GM12878 (cell line): Measurements from ENCODE around the gene RFPL1. TPM values are rescaled to one million over a fixed set of nuclear protein-coding genes. Genes with fewer than 3 reads are reported as not detected.

Experiments used
- ATAC-seq: fragments of 200-7000 bp; cut with Tn5 transposase; 3 replicates; pipeline ENCODE4 v1.9.1; 2020; ENCODE audit warnings: mild to moderate bottlenecking, moderate library complexity
- BruUV-seq: library from RNA; stranded (reverse); fragments of 400-500 nt; replicated peaks from 2 replicates; lab custom pipeline; 2021; lab: Mats Ljungman, UMichigan
- CTCF ChIA-PET: fragments of 300-600 bp; sonication (Branson Sonifier 250); formaldehyde crosslinking; extraction: SDS; loops from one replicate; lab custom pipeline; 2021; ENCODE audit warnings: inconsistent platforms; lab: Yijun Ruan, JAX
- POLR2A ChIA-PET: fragments of 350-600 bp; formaldehyde crosslinking; extraction: SDS; loops from one replicate; lab custom pipeline; 2021; ENCODE audit warnings: inconsistent platforms; lab: Charles Lee
- RAD21 ChIA-PET: fragments of 300-600 bp; sonication (Branson Sonifier 250); formaldehyde crosslinking; loops from one replicate; lab custom pipeline; 2023; ENCODE audit warnings: antibody characterized with exemption; ENCODE audit not compliant: unreplicated experiment; lab: Charles Lee
- SMC1A ChIA-PET: fragments of 300-600 bp; sonication (Branson Sonifier 250); formaldehyde crosslinking; loops from one replicate; lab custom pipeline; 2023; ENCODE audit not compliant: unreplicated experiment, uncharacterized antibody; lab: Charles Lee
- DNase-seq: peaks from one replicate; pipeline ENCODE4 v3.0.0-alpha.2; 2011; ENCODE audit warnings: low read depth, low spot score
- FAIRE-seq: peaks from 3 replicates; lab custom pipeline; 2011; peaks lifted over from hg19 to GRCh38; lab: Jason Lieb, UNC
- H2AFZ ChIP-seq: 2 replicates; pipeline ENCODE4 v1.6.0; 2011; ENCODE audit warnings: low read depth, low read length, control low read depth; ENCODE audit not compliant: control insufficient read depth
- H3K27ac ChIP-seq: 2 replicates; pipeline ENCODE4 v1.5.1; 2011; ENCODE audit warnings: control low read depth; ENCODE audit not compliant: control insufficient read depth, insufficient read depth
- H3K27me3 ChIP-seq, 2 experiments: replicated peaks in 1 of 2; 2 replicates each; pipeline versions ENCODE4 v1.6.0 to v1.6.1; 2011; ENCODE audit warnings: low read length in 1 of 2; ENCODE audit not compliant: control insufficient read depth in 2 of 2, insufficient read depth in 2 of 2
- H3K36me3 ChIP-seq, 2 experiments: 2 replicates each; pipeline ENCODE4 v1.5.1; 2011; ENCODE audit warnings: low read length in 1 of 2; ENCODE audit not compliant: control insufficient read depth in 2 of 2, insufficient read depth in 2 of 2
- H3K4me1 ChIP-seq: 2 replicates; pipeline ENCODE4 v1.6.1; 2011; ENCODE audit warnings: mild to moderate bottlenecking, low read length, moderate library complexity, mixed read lengths; ENCODE audit not compliant: control insufficient read depth, insufficient read depth
- H3K4me2 ChIP-seq: 2 replicates; pipeline ENCODE4 v1.6.0; 2011; ENCODE audit warnings: control low read depth; ENCODE audit not compliant: control insufficient read depth, insufficient read depth
- H3K4me3 ChIP-seq: fragments of 200-600 bp; sonication (generic); 2 replicates; pipeline ENCODE4 v1.5.1; 2016
- H3K79me2 ChIP-seq: 2 replicates; pipeline ENCODE4 v1.6.0; 2011; ENCODE audit warnings: low read length; ENCODE audit not compliant: control insufficient read depth, insufficient read depth
- H3K9ac ChIP-seq: 2 replicates; pipeline ENCODE4 v1.8.0; 2011; ENCODE audit warnings: low read length, control low read depth, mixed read lengths; ENCODE audit not compliant: control insufficient read depth, insufficient read depth
- H3K9me3 ChIP-seq: replicated peaks from 3 replicates; pipeline ENCODE4 v1.5.1; 2011; ENCODE audit warnings: mild to moderate bottlenecking, low read length; ENCODE audit not compliant: control insufficient read depth, insufficient read depth
- H4K20me1 ChIP-seq: 2 replicates; pipeline ENCODE4 v1.6.0; 2011; ENCODE audit not compliant: control insufficient read depth, insufficient read depth
- CREM ChIP-seq: IDR thresholded peaks from 2 replicates; pipeline ENCODE4 v1.6.1; 2014; ENCODE audit warnings: antibody characterized with exemption, low read depth
- HDAC2 ChIP-seq: fragments of 200-600 bp; sonication (generic); IDR thresholded peaks from 2 replicates; pipeline ENCODE4 v1.6.1; 2017
- LARP7 ChIP-seq: fragments of 450-650 bp; IDR thresholded peaks from 2 replicates; pipeline ENCODE4 v1.6.1; 2017; ENCODE audit warnings: mild to moderate bottlenecking
- PKNOX1 ChIP-seq: fragments of 450-650 bp; IDR thresholded peaks from 2 replicates; pipeline ENCODE4 v1.6.1; 2016; ENCODE audit warnings: mild to moderate bottlenecking
- WGBS: methylation state at CpG from one replicate; pipeline ENCODE4 v1.1.6; 2016; ENCODE audit warnings: low lambda C conversion rate; ENCODE audit not compliant: insufficient replicate concordance, insufficient coverage; ENCODE audit errors: missing lambda C conversion rate; 5-methylcytosine and 5-hydroxymethylcytosine counted together
- in situ Hi-C: fragments of 300-500 bp; cut with MboI; formaldehyde crosslinking; loops from 9 replicates; pipeline ENCODE4 v1.14.3; 2018; ENCODE audit warnings: mixed read lengths
- intact Hi-C: fragments of 100-400 bp; cut with micrococcal nuclease; formaldehyde crosslinking; loops from one replicate; pipeline ENCODE4 v1.14.2; 2022; ENCODE audit not compliant: unreplicated experiment
- polyA plus RNA-seq, 11 experiments: library from polyadenylated mRNA; depleted of rRNA in 4 of 11; unstranded in 6 of 11; stranded (reverse) in 5 of 11; fragments of >200 nt; fragmentation: Nextera tagmentation in 4 of 11; fragmentation: Illumina TruSeq in 1 of 11; extraction: Ambion mirVana in 4 of 11; extraction: Trizol in 1 of 11; gene quantifications; 1 replicate in 1 of 11; 2 replicates in 10 of 11; pipeline versions ENCODE4 v1.2.1 to v1.2.3, GENCODE V29; 2011 to 2016; ENCODE audit warnings: inconsistent platforms in 2 of 11, missing spikeins in 2 of 11, low read depth in 1 of 11
- total RNA-seq, 4 experiments: library from RNA; depleted of rRNA in 3 of 4; stranded (reverse); fragments of >200 nt in 3 of 4; fragmentation: Illumina TruSeq in 1 of 4; extraction: Trizol in 1 of 4; gene quantifications; 2 replicates each; pipeline versions ENCODE4 v1.2.1 to v1.2.3, GENCODE V29; 2013 to 2021

Gene RFPL1
- total and polyA plus RNA-seq, 10 of the 15 experiments (the other 5 are each of a cell fraction or from before 2014, with no cell fraction given) = 0.13 TPM; not detected in 9

GRCh38 chr22:29461263-29461662 lies 22.9 kb downstream of the RFPL1 start:
- Histone ChIP-seq H3K27ac (no peak overlapping the region), H3K4me3 (no peak overlapping the region), H2AFZ (no peak overlapping the region), H3K27me3 (no peaks in the 10 kb centered on the region; a peak in 1 of 4 replicates), H3K9me3 (no peaks in the 10 kb centered on the region), H3K9ac (no peak overlapping the region), H3K36me3 (no peaks in the 10 kb centered on the region), H3K79me2 (no peaks in the 10 kb centered on the region), H3K4me1 (no peaks in the 10 kb centered on the region), H3K4me2 (no peak overlapping the region), H4K20me1 (no peaks in the 10 kb centered on the region)
- ChIA-PET RAD21 (interaction anchor here (0.8 kb wide), 1 partner anchor 14 kb away, joined by 3 read pairs; no protein-coding TSS in a partner anchor), POLR2A (no interaction called here), SMC1A (no interaction called here), CTCF (no interaction called here)
- no peak for DNase-seq
- WGBS = 59% methylated on average over 5 of the region's 5 CpGs
- ATAC-seq = no peak
- BruUV-seq = no TSS peak
- TF ChIP-seq HDAC2 = no peak
- no peak for FAIRE-seq
- intact Hi-C loops (no loop called here), in situ Hi-C loops (no loop called here)

- intact Hi-C loops = no loop called here
- in situ Hi-C loops = no loop called here
- Histone ChIP-seq H3K4me3 (no peak overlapping the region), H3K9me3 (no peaks in the 10 kb centered on the region), H3K9ac (no peak overlapping the region), H3K79me2 (no peaks in the 10 kb centered on the region), H3K4me2 (no peak overlapping the region), H4K20me1 (no peaks in the 10 kb centered on the region), H2AFZ (no peak overlapping the region), H3K36me3 (no peaks in the 10 kb centered on the region), H3K27ac (no peak overlapping the region), H3K4me1 (no peaks in the 10 kb centered on the region), H3K27me3 (no peaks in the 10 kb centered on the region; a peak in 2 of 4 replicates)
- no TSS peak for BruUV-seq
- WGBS = 68% methylated on average over 7 of the region's 7 CpGs
- POLR2A ChIA-PET = no interaction called here
- FAIRE-seq (no peak), DNase-seq (no peak), ATAC-seq (no peak)
- RAD21 ChIA-PET = no interaction called here
- SMC1A ChIA-PET = no interaction called here
- CTCF ChIA-PET = no interaction called here
- TF ChIP-seq CREM = no peak
- TF ChIP-seq PKNOX1 = no peak
- TF ChIP-seq LARP7 = no peak
These were observed 25.2 kb downstream of the RFPL1 start for GRCh38 chr22:29463629-29464028.
